NCI-H1092 (cell line): ENCODE results near the gene DENND2A.
"Not testable (repeated sequence)": the region's sequence is repeated elsewhere in the genome, so short reads cannot be mapped to it uniquely, and the experiment has no call there.

Source experiments
- DNase-seq: peaks from one replicate; lab custom pipeline; 2025; lab: John Stamatoyannopoulos, UW

DENND2A gene

GRCh38 chr7:140506788-140507464 is 133.7 kb downstream of the DENND2A start:
- no peak for DNase-seq

- no peak for DNase-seq
Measured at GRCh38 chr7:140501966-140502365, 138.6 kb downstream of the DENND2A start.

DNA sequence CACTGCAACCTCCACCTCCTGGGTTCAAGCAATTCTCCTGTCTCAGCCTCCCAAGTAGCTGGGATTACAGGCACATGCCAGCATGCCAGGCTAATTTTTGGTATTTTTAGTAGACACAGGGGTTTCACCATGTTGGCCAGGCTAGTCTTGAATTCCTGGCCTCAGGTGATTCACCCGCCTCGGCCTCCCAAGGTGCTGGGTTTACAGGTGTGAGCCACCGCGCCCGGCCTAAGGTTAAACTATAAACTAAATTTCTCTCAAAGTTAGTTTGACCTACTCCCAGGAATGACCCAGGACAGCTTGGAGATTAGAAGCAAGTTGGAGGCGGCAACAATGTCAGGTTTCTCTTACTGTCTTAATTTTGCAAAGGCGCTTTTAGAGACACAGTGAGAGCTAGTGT is 142.8 kb downstream of the DENND2A start:
- not testable (repeated sequence) for DNase-seq

DNA sequence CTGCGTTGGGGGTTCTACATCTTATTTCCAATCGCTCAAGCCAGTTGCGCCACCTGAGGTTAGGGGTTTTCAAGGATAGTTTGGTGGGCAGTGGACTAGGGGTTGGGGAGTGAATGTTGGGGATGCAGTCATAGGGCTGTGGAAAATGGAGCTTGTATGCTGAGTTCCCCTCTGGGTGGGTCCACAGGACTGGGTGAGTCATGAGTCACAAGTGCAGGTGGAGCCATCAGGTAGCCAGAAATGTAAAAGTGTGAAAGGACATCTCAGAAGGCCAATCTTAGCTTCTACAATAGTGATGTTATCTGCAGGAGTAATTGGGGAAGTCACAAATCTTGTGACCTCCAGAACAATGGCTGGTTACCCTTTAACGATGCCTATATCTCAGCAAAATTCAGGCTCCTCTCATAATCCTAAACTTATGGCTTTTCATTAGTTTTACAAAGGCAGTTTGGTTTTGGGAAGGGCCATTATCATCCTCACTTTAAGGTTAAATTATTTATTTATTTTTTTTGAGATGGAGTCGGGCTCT is 143.3 kb downstream of the DENND2A start:
- no peak for DNase-seq

DNA sequence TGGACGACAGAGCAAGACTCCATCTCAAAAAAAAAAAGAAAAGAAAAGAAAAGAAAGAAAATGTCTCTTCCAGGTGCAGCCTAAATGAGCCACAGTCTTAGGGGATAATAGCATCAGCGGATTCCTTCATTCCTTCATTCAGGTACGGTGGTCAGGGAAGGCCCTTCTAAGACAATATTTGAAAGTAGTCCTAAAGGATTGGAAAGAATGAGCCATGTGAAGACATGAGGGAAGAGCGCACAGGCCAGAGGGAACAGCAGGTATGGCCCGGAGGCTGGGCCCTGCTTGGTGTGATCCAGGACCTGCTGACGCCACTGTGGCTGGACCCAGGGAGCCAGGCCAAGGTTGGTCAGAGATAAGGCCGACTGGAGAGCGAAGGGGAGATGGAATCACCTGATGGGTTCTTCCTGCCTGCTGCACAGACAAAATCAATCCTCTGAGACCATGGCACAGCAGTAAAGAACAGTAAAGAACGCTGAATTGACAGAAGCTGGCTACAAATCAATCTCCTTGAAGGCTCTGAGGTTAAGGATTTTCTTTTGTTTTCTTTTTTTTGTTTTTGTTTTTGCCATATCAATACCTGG is 145.0 kb downstream of the DENND2A start:
- DNase-seq, result no peak

- no peak for DNase-seq
Measured at GRCh38 chr7:140494867-140495266, 145.7 kb downstream of the DENND2A start.

DNA sequence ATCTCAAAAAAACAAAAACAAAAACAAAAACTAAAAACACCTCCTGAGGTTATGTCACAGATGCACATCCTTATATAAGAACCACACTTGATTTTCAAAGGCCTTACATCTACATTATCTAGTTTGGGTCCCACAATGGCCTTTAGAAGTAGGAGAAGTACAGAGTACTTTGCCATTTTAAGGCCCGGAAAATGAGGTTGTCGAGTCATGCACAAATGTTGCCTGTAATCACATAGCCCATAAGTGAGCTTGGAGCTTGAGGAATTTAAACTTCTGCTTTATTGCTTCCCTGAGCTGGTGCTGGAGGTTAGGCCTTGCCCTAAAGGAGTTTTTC is 151.6 kb downstream of the DENND2A start:
- DNase-seq, result no peak

- DNase-seq, result no peak
Measured at GRCh38 chr7:140485500-140486265, 154.9 kb downstream of the DENND2A start.

DNA sequence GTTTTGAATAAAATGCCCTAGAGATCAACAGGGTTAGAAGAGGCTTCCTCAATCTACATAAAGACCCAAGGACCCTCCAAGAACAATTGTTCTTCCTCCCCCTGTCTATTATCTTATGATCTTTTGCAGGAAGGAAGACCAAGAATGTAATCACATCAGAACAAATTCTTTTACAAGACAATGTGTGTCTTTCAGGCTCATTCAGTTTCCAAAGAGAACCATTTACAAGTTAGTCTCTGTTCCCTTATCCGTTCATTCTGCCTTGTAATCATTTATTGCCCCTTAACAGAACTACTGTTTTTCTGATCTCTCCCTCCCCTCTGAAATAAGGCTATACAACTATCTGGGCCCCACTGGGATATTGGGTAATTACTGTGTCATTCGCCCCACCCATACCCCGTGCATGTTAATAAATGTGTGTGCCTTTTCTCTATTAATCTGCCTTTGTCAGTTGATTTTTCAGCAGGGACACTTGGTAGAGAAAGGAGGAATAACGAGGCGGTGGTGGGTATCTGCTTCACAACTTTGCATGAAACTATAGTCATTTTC is 155.6 kb downstream of the DENND2A start:
- DNase-seq, result no peak

DNA sequence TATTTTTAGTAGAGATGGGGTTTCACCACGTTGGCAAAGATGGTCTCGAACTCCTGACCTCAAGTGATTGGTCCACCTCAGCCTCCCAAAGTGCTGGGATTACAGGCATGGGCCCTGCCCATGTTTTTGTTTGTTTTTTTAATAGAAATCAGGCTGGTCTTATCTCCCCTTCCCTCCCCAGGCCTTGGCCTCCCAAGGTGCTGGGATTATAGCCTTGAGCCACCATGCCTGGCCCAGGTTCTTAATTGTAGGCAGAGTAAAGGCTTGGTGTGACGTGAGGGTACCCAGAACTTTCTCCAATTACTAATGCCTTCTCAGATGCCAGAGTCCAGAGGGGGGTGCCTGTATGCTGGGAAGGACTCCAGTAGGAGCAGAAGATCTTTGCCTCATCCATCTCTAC is 156.1 kb downstream of the DENND2A start:
- DNase-seq, result no peak

DNA sequence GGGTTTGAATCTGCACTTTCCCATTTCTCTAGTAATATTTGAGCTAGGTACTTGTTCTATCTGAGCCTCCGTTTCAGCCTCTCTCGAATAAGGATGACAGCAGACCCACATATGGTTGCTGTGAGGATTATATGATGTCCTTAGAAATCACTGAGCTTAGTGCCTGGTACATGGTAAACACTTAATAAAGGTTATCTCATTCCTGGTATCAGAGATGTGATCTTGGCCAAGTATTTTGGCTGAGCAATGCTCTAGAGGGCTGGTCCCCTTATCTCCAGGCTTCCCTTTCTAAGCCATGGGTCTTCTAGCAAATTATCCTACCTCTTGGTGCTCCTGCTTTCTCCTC is 160.9 kb downstream of the DENND2A start:
- no peak for DNase-seq

DNA sequence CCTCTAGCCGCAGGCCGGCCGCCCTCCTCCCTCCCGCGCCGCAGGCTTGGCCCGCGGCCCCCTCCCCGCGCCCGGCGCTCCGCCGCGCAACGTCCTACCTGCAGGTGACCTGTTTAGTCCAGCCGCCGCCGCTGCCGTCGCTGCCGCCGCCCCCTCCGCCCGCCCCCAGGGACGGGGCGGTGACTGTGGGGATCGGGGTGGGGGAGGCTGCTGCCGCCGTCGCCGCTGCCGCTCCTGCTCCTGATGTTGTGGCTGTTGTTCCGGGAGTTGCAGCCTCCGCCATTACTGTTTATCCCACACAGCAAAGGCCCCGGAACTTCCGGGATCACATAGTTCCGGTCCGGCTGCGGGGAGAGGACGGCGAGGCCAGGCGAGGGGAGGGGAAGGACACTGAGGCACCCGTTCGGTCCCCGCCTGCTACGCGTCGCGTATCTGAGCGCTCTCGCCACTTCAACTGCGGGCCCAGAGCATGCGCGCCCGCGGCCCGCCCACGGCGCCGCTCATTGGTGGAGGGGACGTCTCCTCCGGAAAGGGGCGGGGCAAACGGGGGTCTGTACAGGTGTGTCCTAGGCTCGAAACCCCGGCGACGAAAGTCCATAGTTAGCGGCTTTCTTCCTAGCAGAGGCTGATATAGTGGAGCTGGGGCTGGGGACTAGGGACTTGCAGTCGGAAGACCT is 161.4 kb downstream of the DENND2A start, which contains the start of gene MKRN1:
MKRN1 (minus strand) TSS at position 444 of the 677 bp plus-strand sequence; CDS start at position 283, 161 bp downstream.
- DNase-seq, result peak; percentile 98

DNA sequence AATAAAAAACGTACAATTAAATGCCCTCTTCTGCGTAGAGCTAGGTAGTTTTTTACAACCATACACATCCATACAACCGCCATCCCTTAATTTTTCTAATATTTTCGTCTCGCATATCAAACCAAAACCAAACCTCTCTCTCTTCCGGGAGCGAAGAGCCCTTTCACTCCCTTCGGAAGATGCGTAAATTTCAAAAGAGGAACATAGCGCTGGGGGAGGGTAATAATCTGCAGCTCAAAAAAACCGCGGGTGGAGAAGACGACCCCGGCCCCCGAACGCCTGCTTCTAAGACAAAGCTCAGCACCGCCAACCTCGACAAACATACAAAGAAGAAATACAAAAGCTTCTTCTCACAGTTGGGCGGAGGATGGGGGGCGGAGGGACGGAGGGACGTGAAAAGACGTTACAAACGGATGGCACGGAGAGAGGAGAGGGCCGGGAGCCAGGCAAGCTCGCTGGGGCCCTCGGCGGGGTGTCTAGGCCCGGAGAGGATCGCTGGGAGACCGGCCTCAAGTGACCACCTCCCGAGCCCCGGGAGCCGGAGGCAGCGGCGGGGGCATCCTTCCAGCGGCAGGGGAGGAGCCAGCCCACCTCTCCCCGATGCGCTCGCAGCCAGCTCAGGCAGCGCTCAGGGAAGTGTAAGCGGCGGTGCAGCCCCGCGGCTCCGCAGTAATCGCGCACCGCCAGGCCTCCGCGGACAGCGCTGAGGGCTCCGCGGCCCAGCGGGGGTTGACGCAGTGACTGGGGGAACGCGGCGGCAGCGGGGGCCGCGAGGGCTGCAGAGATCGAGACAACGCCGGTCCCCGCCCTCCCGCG is 162.2 kb downstream of the DENND2A start:
- peak; percentile 56 for DNase-seq

DNA sequence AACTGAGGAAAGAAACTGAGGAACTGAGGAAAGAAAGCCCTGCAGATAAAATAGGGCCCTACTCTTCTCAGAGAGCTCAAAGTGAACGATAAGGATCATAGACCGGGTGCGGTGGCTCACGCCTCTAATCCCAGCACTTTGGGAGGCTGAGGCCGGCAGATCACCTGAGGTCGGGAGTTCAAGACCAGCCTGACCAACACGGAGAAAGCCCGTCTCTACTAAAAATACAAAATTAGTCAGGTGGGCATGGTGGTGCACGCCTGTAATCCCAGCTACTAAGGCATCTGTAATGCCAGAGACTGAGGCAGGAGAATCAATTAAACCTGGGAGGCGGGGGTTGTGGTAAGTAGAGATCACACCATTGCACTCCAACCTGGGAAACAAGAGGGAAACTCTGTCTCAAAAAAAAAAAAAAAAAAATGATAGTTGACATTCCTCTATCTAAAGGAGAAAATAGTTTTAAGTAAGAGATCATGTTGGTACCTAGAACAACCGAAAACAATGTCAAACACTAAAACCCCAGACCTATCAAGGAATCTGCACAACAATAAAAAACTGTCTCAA is 163.8 kb downstream of the DENND2A start:
- DNase-seq, result no peak

DNA sequence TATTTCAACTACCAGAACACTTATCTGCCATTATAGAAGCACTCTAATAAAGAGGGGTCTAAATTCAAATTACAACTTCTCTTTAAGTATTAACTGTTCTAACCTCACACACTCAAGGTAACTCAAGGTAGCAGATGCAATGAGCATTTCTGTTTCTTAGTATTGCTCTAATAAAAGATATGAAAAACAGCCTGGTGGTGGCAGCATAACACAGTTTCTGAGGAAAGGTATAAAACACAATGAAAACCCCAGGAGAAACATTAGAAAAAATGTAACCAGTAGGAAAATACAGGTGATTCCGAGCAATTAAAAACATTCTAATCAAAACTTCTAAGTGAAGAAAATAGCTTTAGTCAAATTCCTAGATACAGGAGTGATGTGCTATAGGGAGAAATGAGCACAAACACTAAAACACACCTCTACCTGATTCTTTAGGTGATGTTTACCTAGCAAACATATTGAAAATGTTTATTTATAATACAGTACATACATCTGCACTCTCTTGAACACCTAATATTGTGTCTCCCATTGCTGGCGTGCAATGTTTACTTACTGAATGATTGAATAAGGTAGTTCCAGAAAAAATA is 164.8 kb downstream of the DENND2A start:
- DNase-seq, result peak; percentile 22
